Smooth muscle cell (in vitro differentiated cells): ENCODE measurements around the gene CPED1. TPM values are rescaled to one million over a fixed set of nuclear protein-coding genes. Genes with fewer than 3 reads are reported as not detected.
"Not testable (repeated sequence)": the region's sequence is repeated elsewhere in the genome, so short reads cannot be mapped to it uniquely, and the experiment has no call there.

Experiments used
- DNase-seq: peaks from one replicate; lab custom pipeline; 2025; ENCODE audit not compliant: unreplicated experiment; lab: John Stamatoyannopoulos, UW
- H2AFZ ChIP-seq: fragments of 200-600 bp; sonication (generic); 2 replicates; pipeline ENCODE4 v1.6.0; 2016; ENCODE audit warnings: antibody characterized with exemption, low read depth, mild to moderate bottlenecking
- H3F3A ChIP-seq: fragments of 200-600 bp; sonication (generic); 2 replicates; pipeline ENCODE4 v1.6.0; 2017; ENCODE audit warnings: antibody characterized with exemption, low read depth
- H3K27ac ChIP-seq: fragments of 200-600 bp; sonication (generic); 2 replicates; pipeline ENCODE4 v1.5.1; 2016; ENCODE audit warnings: low read depth, mild to moderate bottlenecking
- H3K27me3 ChIP-seq: fragments of 200-600 bp; sonication (generic); 2 replicates; pipeline ENCODE4 v1.6.1; 2016; ENCODE audit warnings: low read depth, mild to moderate bottlenecking
- H3K36me3 ChIP-seq: fragments of 200-600 bp; sonication (generic); 2 replicates; pipeline ENCODE4 v1.5.1; 2016; ENCODE audit warnings: low read depth
- H3K4me1 ChIP-seq: fragments of 200-600 bp; sonication (generic); 2 replicates; pipeline ENCODE4 v1.5.1; 2016; ENCODE audit warnings: low read depth
- H3K4me2 ChIP-seq: fragments of 200-600 bp; sonication (generic); 2 replicates; pipeline ENCODE4 v1.6.0; 2016; ENCODE audit warnings: mild to moderate bottlenecking
- H3K4me3 ChIP-seq: fragments of 200-600 bp; sonication (generic); 2 replicates; pipeline ENCODE4 v1.5.1; 2016; ENCODE audit warnings: mild to moderate bottlenecking
- H3K79me2 ChIP-seq: fragments of 200-600 bp; sonication (generic); 2 replicates; pipeline ENCODE4 v1.6.0; 2016; ENCODE audit warnings: low read depth, mild to moderate bottlenecking
- H3K9ac ChIP-seq: fragments of 200-600 bp; sonication (generic); 2 replicates; pipeline ENCODE4 v1.6.0; 2016; ENCODE audit warnings: low read depth
- H3K9me3 ChIP-seq: fragments of 200-600 bp; sonication (generic); replicated peaks from 2 replicates; pipeline ENCODE4 v1.5.1; 2016; ENCODE audit warnings: low read depth
- H4K20me1 ChIP-seq: fragments of 200-600 bp; sonication (generic); 2 replicates; pipeline ENCODE4 v1.6.0; 2016; ENCODE audit warnings: low read depth
- WGBS: methylation state at CpG from one replicate; pipeline ENCODE4 v1.1.7; 2016; ENCODE audit warnings: low lambda C conversion rate; 5-methylcytosine and 5-hydroxymethylcytosine counted together
- polyA plus RNA-seq: library from polyadenylated mRNA; unstranded; fragments of >200 nt; fragmentation: Nextera tagmentation; extraction: Ambion mirVana; gene quantifications from 2 replicates; pipeline ENCODE4 v1.2.1, GENCODE V29; 2016
- total RNA-seq: library from RNA; depleted of rRNA; stranded (reverse); fragments of >200 nt; gene quantifications from 2 replicates; pipeline ENCODE4 v1.2.3, GENCODE V29; 2014
- TF ChIP-seq, protein P1 (sequence below): fragments of 200-600 bp; sonication (generic); IDR thresholded peaks from 2 replicates; pipeline ENCODE4 v1.5.1; 2017; ENCODE audit warnings: borderline replicate concordance, mild to moderate bottlenecking, antibody characterized with exemption; ENCODE audit not compliant: insufficient read depth, poor library complexity, severe bottlenecking

Gene CPED1
- total and polyA plus RNA-seq, 2 experiments from 2014 or later, result 9.5 to 12.9 TPM

DNA sequence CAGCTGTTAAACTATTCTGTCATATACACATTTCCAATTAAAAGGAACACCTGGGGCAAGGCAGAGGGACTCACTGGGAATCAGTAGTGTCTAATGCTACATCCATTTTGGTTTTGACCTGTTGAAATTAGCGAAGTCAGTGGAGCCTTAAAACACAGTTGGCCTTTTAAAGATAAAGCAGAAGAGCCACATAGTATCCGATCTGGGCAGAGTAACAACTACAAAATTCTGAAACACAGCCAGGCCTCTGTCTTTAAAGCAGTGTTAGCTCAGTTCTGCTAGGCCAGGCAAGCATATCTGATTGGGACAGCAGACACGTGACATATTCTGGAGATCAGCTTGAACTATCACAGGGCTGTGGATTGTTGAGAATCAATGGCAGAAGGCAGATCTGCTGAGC lies 222.7 kb downstream of the CPED1 start:
- Histone ChIP-seq H3K4me2 (no peak overlapping the region), H3K9ac (no peak overlapping the region), H4K20me1 (no peaks in the 10 kb centered on the region), H2AFZ (no peak overlapping the region), H3K9me3 (no peaks in the 10 kb centered on the region), H3F3A (no peaks in the 10 kb centered on the region), H3K4me3 (no peak overlapping the region), H3K27me3 (no peaks in the 10 kb centered on the region), H3K79me2 (no peaks in the 10 kb centered on the region), H3K27ac (no peak overlapping the region), H3K36me3 (no peaks in the 10 kb centered on the region), H3K4me1 (no peaks in the 10 kb centered on the region)
- 82% methylated on average over 3 of the region's 3 CpGs for WGBS
- TF ChIP-seq, protein P1, sequence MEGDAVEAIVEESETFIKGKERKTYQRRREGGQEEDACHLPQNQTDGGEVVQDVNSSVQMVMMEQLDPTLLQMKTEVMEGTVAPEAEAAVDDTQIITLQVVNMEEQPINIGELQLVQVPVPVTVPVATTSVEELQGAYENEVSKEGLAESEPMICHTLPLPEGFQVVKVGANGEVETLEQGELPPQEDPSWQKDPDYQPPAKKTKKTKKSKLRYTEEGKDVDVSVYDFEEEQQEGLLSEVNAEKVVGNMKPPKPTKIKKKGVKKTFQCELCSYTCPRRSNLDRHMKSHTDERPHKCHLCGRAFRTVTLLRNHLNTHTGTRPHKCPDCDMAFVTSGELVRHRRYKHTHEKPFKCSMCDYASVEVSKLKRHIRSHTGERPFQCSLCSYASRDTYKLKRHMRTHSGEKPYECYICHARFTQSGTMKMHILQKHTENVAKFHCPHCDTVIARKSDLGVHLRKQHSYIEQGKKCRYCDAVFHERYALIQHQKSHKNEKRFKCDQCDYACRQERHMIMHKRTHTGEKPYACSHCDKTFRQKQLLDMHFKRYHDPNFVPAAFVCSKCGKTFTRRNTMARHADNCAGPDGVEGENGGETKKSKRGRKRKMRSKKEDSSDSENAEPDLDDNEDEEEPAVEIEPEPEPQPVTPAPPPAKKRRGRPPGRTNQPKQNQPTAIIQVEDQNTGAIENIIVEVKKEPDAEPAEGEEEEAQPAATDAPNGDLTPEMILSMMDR, result no peak
- DNase-seq, result no peak

DNA sequence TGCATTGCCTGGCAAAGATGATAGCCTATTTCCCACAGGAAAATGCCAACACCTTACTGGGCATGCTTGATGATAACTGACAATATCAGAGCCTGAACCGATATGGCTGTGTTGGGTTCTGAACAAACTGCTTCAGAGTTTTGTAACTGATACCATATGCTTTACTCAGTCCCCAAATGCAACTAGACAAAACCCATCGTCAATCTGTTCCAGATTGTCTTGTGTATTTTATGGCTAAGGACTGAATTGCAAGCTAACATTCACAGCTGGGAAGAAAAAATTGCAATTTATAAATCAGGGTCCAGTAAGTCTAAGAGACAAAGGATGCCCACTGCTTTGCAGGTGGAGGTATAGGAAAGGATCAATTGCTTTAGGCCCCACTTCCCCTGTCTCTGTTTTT lies 223.5 kb downstream of the CPED1 start:
- TF ChIP-seq, protein P1, result no peak
- Histone ChIP-seq H3K4me1 (no peaks in the 10 kb centered on the region), H3K9ac (no peak overlapping the region), H3F3A (no peaks in the 10 kb centered on the region), H2AFZ (no peak overlapping the region), H3K27ac (no peak overlapping the region), H3K9me3 (no peaks in the 10 kb centered on the region), H3K27me3 (no peaks in the 10 kb centered on the region), H3K4me3 (no peak overlapping the region), H3K36me3 (no peaks in the 10 kb centered on the region), H3K79me2 (no peaks in the 10 kb centered on the region), H3K4me2 (no peak overlapping the region), H4K20me1 (no peaks in the 10 kb centered on the region)
- DNase-seq, result no peak
- WGBS, result 97% methylated on average over 2 of the region's 2 CpGs

DNA sequence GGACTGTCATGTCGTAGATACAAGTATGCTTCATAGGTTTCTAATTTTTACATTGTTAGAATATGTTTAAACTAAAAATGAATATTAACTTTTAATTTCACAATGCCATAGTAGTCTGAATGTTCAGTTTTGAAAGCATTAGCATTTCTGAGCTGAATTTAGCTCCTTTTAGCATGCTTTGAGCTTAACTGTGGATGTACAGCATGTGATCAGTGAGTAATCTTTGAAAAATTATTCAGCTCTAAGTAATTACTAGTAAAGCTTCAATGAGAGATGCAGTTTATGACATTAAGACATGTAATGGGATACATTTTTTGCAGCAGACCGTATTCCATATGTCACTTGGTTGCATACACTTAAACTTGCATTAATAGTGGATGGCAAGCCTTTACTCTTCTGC lies 226.1 kb downstream of the CPED1 start:
- WGBS, result 86% methylated on average over 2 of the region's 2 CpGs
- no peaks in the 10 kb centered on the region for H3K79me2 ChIP-seq
- no peak for DNase-seq

DNA sequence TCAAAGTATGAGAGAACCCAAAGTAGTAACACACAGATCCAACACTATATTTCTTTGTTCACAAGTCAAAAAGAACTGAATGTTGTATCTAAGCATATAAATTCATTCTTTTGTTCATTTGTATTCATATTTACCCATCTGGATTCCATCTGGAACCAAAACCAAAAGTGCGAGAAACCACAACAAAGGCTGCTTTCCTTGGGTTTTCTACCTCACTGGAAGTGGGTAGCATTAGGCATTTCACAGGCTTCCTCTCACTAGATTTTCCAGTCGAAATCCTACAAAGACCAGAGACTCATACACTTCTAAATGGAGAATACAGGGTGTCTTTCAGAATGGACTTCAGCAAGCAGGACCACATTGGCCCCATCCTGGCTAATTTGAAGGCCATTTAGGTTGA lies 230.5 kb downstream of the CPED1 start:
- WGBS, result 85% methylated on average over 2 of the region's 2 CpGs
- H3K4me3 ChIP-seq, result no peak overlapping the region
- no peaks in the 10 kb centered on the region for H3K27me3 ChIP-seq
- DNase-seq, result no peak
- H3K9ac ChIP-seq, result no peak overlapping the region
- H3K4me1 ChIP-seq, result no peaks in the 10 kb centered on the region
- H2AFZ ChIP-seq, result no peak overlapping the region
- H3K79me2 ChIP-seq, result no peaks in the 10 kb centered on the region
- no peak overlapping the region for H3K4me2 ChIP-seq
- no peaks in the 10 kb centered on the region for H3F3A ChIP-seq
- H3K9me3 ChIP-seq, result no peaks in the 10 kb centered on the region
- H4K20me1 ChIP-seq, result no peaks in the 10 kb centered on the region
- no peak overlapping the region for H3K27ac ChIP-seq
- TF ChIP-seq, protein P1, result no peak
- H3K36me3 ChIP-seq, result no peaks in the 10 kb centered on the region

More for the DNA sequence above, 226.1 kb downstream of the CPED1 start:
- TF ChIP-seq, protein P1, result no peak
- no peak overlapping the region for H3K27ac ChIP-seq
- no peaks in the 10 kb centered on the region for H4K20me1 ChIP-seq
- H3K36me3 ChIP-seq, result no peaks in the 10 kb centered on the region
- H3K4me1 ChIP-seq, result no peaks in the 10 kb centered on the region
- no peak overlapping the region for H3K9ac ChIP-seq
- H3K27me3 ChIP-seq, result no peaks in the 10 kb centered on the region
- no peaks in the 10 kb centered on the region for H3F3A ChIP-seq
- no peaks in the 10 kb centered on the region for H3K9me3 ChIP-seq
- no peak overlapping the region for H2AFZ ChIP-seq
- H3K4me3 ChIP-seq, result no peak overlapping the region
- H3K4me2 ChIP-seq, result no peak overlapping the region

DNA sequence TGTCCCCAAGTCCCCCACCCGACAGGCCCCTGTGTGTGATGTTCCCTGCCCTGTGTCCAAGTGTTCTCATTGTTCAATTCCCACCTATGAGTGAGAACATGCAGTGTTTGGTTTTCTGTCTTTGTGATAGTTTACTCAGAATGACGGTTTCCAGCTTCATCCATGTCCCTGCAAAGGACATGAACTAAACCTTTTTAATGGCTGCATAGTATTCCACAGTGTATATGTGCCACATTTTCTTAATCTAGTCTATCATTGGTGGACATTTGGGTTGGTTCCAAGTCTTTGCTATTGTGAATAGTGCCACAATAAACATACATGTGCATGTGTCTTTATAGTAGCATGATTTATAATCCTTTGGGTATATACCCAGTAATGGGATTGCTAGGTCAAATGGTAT lies 232.6 kb downstream of the CPED1 start:
- not testable (repeated sequence) for DNase-seq, H3F3A ChIP-seq, H3K27ac ChIP-seq, H3K4me3 ChIP-seq, H3K27me3 ChIP-seq, H3K9ac ChIP-seq, H3K4me2 ChIP-seq, H2AFZ ChIP-seq, H4K20me1 ChIP-seq, H3K36me3 ChIP-seq, H3K79me2 ChIP-seq, H3K9me3 ChIP-seq, H3K4me1 ChIP-seq
- WGBS, result 86% methylated on average over 2 of the region's 2 CpGs
